ENCODE results near the gene AAMP. TPM values are rescaled to one million over a fixed set of nuclear protein-coding genes. Genes with fewer than 3 reads are reported as not detected.

The AAMP gene
- total RNA-seq, 1 donor: 104 TPM

GRCh38 chr2:218280260-218280870 lies 10.4 kb upstream of the AAMP start:
- DNase-seq (ENCODE audit: low read depth): no peak
- TF ChIP-seq CTCF (IDR thresholded peaks at IDR 0.05; ENCODE audit: insufficient read depth, low read depth, low read length): no peak
- H3K4me3 ChIP-seq (ENCODE audit: low read depth, low read length): no peak overlapping the region

GRCh38 chr2:218278531-218279360 lies 8.8 kb upstream of the AAMP start:
- DNase-seq (ENCODE audit: low read depth): no peak
- H3K4me3 ChIP-seq (ENCODE audit: low read depth, low read length): no peak overlapping the region
- no peak for TF ChIP-seq CTCF (IDR thresholded peaks at IDR 0.05; ENCODE audit: insufficient read depth, low read depth, low read length)

- no peak for TF ChIP-seq CTCF (IDR thresholded peaks at IDR 0.05; ENCODE audit: insufficient read depth, low read depth, low read length)
- H3K4me3 ChIP-seq (ENCODE audit: low read depth, low read length): no peak overlapping the region
- DNase-seq (ENCODE audit: low read depth): no peak
These were observed 8.0 kb upstream of the AAMP start for GRCh38 chr2:218277921-218278320.

GRCh38 chr2:218276986-218277755 lies 7.2 kb upstream of the AAMP start:
- H3K4me3 ChIP-seq (ENCODE audit: low read depth, low read length): no peak overlapping the region
- DNase-seq (ENCODE audit: low read depth): no peak
- no peak for TF ChIP-seq CTCF (IDR thresholded peaks at IDR 0.05; ENCODE audit: insufficient read depth, low read depth, low read length)

- no peak for TF ChIP-seq CTCF (IDR thresholded peaks at IDR 0.05; ENCODE audit: insufficient read depth, low read depth, low read length)
- DNase-seq (ENCODE audit: low read depth): no peak
- H3K4me3 ChIP-seq (ENCODE audit: low read depth, low read length): no peak overlapping the region
These were observed 5.6 kb upstream of the AAMP start for GRCh38 chr2:218275371-218276072.

- H3K4me3 ChIP-seq (ENCODE audit: low read depth, low read length): no peak overlapping the region
- DNase-seq (ENCODE audit: low read depth): no peak
- TF ChIP-seq CTCF (IDR thresholded peaks at IDR 0.05; ENCODE audit: insufficient read depth, low read depth, low read length): no peak
These were observed 4.6 kb upstream of the AAMP start for GRCh38 chr2:218274586-218274985.
